Mucosa of descending colon (tissue), 3 donors: ENCODE data around the gene JADE2. TPM values are rescaled to one million over a fixed set of nuclear protein-coding genes. Genes with fewer than 3 reads are reported as not detected.

Source experiments
- ATAC-seq: fragments of 200-7000 bp; cut with Tn5 transposase; one replicate; pipeline ENCODE4 v1.9.1; 2020; ENCODE audit warnings: mild to moderate bottlenecking, moderate library complexity
- DNase-seq, 3 donors: peaks; one replicate each; pipeline ENCODE4 v3.0.0-alpha.2; 2020
- H3K36me3 ChIP-seq: fragments of 200-600 bp; one replicate; pipeline ENCODE4 v1.8.0; 2021; ENCODE audit warnings: low read depth, mild to moderate bottlenecking
- H3K4me1 ChIP-seq: fragments of 200-600 bp; one replicate; pipeline ENCODE4 v1.8.0; 2021; ENCODE audit warnings: low read depth, mild to moderate bottlenecking
- H3K4me3 ChIP-seq: fragments of 200-600 bp; one replicate; pipeline ENCODE4 v1.8.0; 2021; ENCODE audit warnings: mild to moderate bottlenecking
- H3K9me3 ChIP-seq: fragments of 200-600 bp; one replicate; pipeline ENCODE4 v1.8.0; 2021; ENCODE audit warnings: mild to moderate bottlenecking
- intact Hi-C, 2 donors: fragments of 100-400 bp; cut with DNase I in 1 of 2; cut with micrococcal nuclease in 1 of 2; formaldehyde crosslinking; loops; one replicate each; pipeline versions ENCODE4 v1.11.0 to v1.11.1; 2022; cut with DNase I, micrococcal nuclease
- total RNA-seq, 3 donors: library from RNA; stranded (reverse); fragmentation: NEBNext Ultra II Directional in 2 of 3; extraction: Animal tissue kit (Norgen Biotek cat#: 25700) in 2 of 3; gene quantifications; one replicate each; pipeline versions ENCODE4 v1.2.1 to v1.2.4, GENCODE V29; 2021 to 2023
- TF ChIP-seq, protein P1 (sequence below): fragments of 200-600 bp; IDR thresholded peaks from one replicate; pipeline ENCODE4 v1.8.0; 2022; ENCODE audit warnings: antibody characterized with exemption, mild to moderate bottlenecking
- donor health status: DM: no; HTN: no; CAD: no; lungs with moderate emphysema.
- donor health status: DM: no; HTN: no; CAD: no.
- donor health status: DM: no; HTN: yes; CAD: no.

JADE2 gene
- total RNA-seq, 3 donors from 2014 or later: 31.9 to 69.9 (median 36.2) TPM

DNA sequence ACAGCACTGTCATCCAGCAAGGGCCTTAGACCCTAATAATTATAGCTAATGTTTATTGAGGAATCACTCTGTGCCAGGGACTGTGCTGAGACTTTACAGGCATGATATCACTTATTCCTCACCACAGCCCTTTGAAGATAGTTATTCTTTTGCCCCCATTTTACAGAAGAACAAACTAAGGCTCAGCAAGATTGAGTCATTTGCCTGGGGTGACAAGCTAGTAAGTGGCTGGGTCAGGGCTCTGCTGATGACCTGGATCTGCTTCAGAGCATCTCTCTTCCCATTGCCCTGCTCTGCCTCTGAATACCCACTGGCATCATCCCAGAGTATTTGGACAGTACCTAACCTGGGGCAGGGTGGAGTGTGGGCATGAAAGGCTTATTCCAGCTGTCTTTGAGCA, 11.8 kb downstream of the JADE2 start:
- ATAC-seq: no peak
- intact Hi-C loops: no loop called here
- H3K4me3 ChIP-seq: no peak overlapping the region
- H3K4me1 ChIP-seq: peaks cover 5% of the 10 kb centered on the region
- no peak for DNase-seq
- no peaks in the 10 kb centered on the region for H3K36me3 ChIP-seq
- TF ChIP-seq, protein P1, sequence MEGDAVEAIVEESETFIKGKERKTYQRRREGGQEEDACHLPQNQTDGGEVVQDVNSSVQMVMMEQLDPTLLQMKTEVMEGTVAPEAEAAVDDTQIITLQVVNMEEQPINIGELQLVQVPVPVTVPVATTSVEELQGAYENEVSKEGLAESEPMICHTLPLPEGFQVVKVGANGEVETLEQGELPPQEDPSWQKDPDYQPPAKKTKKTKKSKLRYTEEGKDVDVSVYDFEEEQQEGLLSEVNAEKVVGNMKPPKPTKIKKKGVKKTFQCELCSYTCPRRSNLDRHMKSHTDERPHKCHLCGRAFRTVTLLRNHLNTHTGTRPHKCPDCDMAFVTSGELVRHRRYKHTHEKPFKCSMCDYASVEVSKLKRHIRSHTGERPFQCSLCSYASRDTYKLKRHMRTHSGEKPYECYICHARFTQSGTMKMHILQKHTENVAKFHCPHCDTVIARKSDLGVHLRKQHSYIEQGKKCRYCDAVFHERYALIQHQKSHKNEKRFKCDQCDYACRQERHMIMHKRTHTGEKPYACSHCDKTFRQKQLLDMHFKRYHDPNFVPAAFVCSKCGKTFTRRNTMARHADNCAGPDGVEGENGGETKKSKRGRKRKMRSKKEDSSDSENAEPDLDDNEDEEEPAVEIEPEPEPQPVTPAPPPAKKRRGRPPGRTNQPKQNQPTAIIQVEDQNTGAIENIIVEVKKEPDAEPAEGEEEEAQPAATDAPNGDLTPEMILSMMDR: no peak
- no peaks in the 10 kb centered on the region for H3K9me3 ChIP-seq

GRCh38 chr5:134538296-134538695, 12.8 kb downstream of the JADE2 start:
- ATAC-seq (no peak), DNase-seq (no peak)
- no peak overlapping the region for H3K4me3 ChIP-seq
- no peaks in the 10 kb centered on the region for H3K36me3 ChIP-seq
- peaks cover 5% of the 10 kb centered on the region for H3K4me1 ChIP-seq
- no peaks in the 10 kb centered on the region for H3K9me3 ChIP-seq
- TF ChIP-seq, protein P1: no peak
- intact Hi-C loops: no loop called here

- no peaks in the 10 kb centered on the region for H3K9me3 ChIP-seq
- no peak for DNase-seq
- TF ChIP-seq, protein P1: no peak
- no peaks in the 10 kb centered on the region for H3K36me3 ChIP-seq
- H3K4me1 ChIP-seq: no peaks in the 10 kb centered on the region
- no peak overlapping the region for H3K4me3 ChIP-seq
- ATAC-seq: no peak
- intact Hi-C loops: no loop called here
Observed at GRCh38 chr5:134539732-134540131, 14.3 kb downstream of the JADE2 start.

- TF ChIP-seq, protein P1: no peak
- ATAC-seq: no peak
- H3K36me3 ChIP-seq: no peaks in the 10 kb centered on the region
- no peaks in the 10 kb centered on the region for H3K4me1 ChIP-seq
- H3K9me3 ChIP-seq: no peaks in the 10 kb centered on the region
- no peak for DNase-seq
- intact Hi-C loops: no loop called here
- no peak overlapping the region for H3K4me3 ChIP-seq
Observed at GRCh38 chr5:134540747-134541733, 15.6 kb downstream of the JADE2 start.

GRCh38 chr5:134541736-134542376, 16.4 kb downstream of the JADE2 start:
- DNase-seq: peak in 2 of 3 donors; percentile 39 to 44
- peak; percentile 25 for ATAC-seq
- H3K4me3 ChIP-seq: no peak overlapping the region
- H3K4me1 ChIP-seq: no peaks in the 10 kb centered on the region
- TF ChIP-seq, protein P1: no peak
- H3K36me3 ChIP-seq: no peaks in the 10 kb centered on the region
- H3K9me3 ChIP-seq: no peaks in the 10 kb centered on the region
- intact Hi-C loops: no loop called here
